ENCODE results near the gene RAMP1.

The RAMP1 gene

DNA sequence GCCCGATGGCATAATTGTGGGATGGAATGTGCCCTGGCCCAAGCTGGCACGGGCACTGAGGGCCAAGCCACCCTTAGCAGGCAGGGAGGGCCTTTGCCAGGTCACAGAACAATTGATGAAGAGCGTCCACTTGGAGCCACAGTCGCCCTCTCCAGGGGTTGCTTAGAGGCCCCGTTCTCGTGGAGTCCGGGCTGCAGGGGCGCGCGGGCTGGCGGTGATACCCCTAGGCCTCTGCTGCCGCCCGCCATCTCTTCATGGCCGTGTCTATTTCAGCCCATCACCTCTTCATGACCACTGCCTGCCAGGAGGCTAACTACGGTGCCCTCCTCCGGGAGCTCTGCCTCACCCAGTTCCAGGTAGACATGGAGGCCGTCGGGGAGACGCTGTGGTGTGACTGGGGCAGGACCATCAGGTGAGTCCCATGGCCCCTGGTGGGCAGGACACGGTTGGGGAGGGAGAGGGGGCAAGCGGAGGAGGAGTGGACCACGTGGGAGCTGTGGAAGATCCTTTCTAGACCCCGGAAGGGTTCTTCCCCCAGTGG, 17.6 kb downstream of the RAMP1 start:
- DNase-seq (ENCODE audit: low read depth) = no peak

DNA sequence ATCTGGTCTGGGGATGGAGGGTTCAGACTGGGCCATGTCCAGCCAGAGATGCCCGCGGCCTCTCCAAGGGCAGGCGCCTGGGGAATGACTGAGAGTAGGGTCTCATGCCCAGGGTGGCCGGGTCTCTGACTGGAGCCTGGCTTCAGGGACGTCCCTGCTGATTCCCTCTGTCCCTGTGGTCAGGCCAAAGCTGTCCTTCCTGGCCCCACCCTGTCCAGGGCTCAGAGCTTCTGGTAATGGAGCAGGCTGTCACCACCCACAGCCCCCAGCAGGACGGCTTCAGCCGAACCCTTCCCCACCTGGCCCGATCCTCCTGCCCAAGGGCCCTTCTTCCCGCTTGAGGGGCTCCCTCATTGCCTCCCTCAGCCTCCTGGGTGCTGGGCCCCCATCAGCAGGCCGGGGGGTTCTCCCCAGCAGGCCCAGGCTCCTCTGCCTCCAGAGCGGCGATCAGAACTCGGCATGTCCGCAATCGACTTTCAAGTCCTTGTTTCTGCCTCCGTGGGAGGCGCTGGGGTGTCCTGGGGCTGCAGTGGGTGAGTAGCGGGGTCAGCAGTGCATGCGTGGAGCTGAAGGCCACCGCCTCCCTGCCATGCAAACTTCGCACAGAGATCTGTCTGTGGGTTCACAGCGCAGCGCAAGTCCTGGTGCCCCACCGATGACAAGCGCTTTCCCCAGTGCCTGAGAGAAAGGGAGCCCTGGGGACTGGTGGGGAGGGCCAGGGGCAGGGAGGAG, 18.3 kb downstream of the RAMP1 start:
- no peak for DNase-seq (ENCODE audit: low read depth)

DNA sequence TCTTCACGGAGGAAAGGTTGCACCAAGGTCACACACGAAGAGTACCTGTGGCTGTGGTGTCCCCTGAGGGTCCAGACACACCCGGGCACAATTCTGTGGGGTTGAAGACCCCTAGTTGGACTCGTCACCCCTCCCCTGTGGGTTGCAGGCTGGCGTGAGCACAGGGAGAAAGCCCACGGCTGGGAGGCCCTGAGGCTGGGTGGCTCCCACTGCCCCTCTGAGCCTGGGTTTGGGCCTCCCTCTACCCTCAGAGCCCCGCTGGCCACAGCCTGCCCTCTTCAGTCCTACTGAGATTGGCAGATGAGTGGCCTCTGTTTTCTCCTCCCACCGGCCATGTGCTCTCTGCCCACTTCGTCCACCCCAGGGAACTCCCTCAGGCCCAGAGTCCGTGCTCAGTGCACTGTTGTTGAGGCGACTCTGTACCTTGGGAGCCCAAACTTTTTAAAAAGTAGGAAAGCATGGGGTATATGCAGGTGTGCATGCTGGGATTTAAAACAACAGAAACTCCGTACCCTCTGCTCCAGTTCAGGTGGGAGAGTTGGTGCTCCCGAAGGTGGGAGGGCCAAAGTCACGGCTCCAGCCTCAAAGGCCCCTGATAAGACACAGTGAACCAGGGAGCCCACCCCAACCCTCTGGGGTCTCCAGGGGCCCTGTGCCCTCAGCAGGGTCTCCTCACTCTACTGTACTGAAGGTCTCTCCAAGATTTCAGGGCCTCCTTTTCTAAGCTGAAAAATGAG, 19.1 kb downstream of the RAMP1 start:
- no peak for DNase-seq (ENCODE audit: low read depth)

DNA sequence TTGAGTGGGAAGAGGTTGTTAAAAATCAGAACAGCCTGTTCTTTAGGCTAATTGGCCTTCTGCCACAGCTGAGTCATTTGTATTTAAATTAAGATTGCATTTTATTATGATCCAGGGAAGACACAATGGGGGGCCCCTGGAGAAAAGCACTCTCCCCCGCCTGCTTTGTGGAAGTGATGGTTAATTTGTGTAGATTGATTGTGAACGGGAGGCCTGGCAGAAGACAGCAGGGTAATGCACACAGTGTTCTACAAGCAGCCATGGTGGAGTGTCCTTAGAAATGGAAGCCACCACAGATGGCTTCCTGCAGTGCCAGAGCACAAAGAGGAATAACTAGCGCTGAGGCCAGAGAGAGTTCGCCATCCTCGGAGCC, 19.6 kb downstream of the RAMP1 start:
- DNase-seq (ENCODE audit: low read depth) = no peak

DNA sequence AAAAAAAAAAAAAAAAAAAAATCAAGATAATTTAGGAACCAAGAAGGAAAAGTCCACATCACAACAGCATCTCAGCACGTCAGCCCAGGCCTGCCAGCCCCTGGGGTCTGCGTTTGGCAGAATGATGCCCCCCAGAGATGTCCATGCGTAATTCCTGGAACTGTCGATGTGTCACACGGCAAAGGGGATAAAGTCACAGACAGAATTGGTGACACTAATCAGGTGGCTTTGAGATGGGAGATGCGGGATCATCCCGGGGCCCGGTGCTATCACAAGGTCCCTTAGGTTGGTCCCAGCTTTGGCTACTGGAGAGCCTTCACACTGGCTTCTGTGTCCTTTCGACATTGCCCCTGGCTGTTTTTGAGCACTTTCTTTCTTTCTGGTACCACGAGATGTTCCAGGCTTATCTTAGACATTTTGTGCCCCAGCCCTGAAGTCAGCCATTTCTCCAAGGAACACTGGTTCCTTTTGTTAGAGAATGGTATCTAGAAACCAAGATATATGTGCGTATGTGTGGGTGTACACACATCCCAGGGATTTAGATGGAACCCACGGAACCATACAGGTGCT, 20.7 kb downstream of the RAMP1 start:
- DNase-seq (ENCODE audit: low read depth) = no peak

DNA sequence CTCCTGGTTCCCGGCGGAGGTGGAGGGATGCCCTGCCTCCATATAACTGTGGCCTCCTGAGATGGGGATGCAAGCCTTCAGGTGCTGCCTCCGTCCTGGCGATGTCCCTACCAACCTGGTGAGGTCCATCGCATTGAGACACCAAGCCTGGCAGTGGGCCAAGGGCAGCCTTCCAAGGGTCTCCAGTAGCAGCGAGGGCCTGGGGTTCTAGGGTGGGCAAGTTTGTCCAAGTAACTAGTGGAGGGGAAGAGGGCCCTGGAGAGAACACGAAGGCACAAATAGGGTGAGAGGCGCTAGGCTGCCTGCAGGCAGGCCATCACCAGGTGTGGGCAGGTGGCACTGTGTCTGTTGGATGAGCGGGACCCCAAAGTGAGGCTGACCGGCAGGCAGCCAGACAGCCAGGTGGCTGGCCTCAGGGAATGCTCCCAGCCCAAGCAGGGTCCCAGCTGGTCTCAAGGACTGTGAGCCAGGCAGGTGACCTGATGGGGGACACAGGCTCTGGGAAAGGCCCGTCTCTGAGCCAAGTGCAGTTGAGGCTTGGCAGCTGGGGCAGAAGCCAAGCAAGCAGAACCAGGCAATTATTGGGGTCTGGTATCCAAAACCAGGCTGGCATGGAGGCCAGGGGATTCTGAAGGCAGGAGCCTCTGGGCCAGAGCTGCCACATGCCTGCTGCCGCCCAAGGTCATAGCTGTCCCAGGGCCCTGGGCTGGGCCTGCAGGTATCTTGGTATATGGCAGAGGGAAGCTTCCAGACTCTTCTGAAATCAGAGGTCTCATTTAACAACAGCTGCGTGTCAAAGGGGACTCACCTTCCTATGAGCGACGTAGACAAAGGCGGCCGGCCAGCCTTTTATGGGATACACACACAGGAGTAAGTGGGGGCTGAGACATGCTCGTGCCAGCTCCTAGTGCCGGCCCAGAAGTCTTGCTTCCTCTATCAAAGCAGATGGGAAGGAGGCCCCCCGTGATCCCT, 23.4 kb downstream of the RAMP1 start:
- DNase-seq (ENCODE audit: low read depth) = no peak

DNA sequence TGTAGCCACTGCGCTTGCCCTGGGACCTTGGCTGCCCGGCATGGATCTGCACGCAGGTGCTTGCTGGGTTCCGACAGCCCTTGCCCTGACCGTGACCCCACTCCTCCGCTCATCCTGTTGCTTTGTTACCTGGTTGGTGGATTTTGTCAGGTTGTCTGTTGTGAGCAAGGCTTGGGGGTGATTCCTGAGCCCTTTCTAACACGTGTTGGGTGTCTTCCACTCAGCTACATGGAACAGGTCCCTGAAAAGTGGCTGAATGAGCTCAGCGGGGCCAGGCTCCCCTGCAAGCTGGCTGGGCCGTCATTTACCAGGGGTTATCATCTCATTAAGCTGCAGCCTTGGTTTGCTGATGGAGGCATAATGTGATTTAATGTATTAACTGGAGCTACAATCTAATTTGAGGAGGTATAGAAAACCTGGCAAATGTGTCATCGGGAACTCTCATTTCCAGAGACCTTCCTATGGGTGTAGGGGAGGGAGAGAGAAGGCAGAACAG, 24.6 kb downstream of the RAMP1 start:
- no peak for DNase-seq (ENCODE audit: low read depth)

DNA sequence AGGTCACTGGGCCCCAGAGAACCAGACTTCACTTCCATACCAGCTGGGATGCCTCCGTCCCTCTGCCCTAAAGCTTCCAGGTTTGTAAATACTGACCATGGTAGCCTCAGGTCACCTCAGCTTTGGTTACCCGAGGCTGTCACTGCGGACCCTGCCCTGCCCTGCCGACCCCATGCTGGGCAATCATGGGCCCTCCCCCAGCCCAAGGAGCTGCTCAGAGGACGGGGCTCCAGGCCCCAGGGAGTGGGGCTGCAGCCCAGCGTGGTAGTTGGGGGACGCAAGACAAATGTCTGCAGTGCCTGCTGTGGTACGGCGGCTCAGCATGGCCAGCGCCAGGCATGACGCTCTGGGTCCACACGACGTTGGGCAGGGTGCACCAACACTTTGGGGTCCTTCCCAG, 25.3 kb downstream of the RAMP1 start:
- DNase-seq (ENCODE audit: low read depth) = no peak

DNA sequence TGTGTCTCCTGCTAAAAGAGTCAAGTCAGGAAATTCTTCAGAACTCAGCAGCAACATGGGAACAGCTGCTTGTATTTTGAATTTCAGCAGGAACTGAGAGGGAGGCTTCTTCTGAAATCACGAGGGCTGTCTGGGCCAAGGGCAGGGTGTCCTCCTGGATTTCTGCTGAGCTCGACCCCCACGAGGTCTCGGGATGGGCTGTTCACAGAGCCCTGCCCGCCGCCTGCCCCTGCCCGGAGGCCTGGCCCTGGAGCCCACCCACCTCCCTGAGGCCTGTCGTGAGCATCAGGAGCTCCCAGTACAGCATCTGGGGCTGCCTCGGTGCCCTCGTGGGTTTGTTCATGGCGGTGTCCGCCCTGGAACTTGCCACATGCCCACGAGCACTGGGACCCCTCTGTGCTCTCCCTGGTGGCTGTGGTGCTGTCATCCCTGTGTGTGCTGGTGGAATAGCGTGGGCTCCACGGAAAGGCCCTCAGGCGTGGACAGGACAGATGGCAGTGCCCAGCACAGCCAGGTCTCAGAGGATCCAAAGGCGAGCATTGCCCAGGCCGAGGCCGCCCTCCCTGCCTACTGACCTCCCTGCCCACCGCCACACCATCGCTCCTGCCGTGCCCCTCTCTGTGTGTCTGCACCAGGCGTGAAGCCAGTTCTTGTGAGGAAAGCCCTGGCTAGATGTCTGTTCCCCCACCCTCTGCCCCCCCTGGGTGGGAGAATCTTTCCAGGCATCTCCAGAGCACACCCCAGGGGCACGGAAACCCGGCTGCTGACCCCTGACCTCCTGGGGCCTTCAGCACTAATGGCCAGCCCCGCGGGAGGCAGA, 25.9 kb downstream of the RAMP1 start:
- DNase-seq (ENCODE audit: low read depth) = no peak

DNA sequence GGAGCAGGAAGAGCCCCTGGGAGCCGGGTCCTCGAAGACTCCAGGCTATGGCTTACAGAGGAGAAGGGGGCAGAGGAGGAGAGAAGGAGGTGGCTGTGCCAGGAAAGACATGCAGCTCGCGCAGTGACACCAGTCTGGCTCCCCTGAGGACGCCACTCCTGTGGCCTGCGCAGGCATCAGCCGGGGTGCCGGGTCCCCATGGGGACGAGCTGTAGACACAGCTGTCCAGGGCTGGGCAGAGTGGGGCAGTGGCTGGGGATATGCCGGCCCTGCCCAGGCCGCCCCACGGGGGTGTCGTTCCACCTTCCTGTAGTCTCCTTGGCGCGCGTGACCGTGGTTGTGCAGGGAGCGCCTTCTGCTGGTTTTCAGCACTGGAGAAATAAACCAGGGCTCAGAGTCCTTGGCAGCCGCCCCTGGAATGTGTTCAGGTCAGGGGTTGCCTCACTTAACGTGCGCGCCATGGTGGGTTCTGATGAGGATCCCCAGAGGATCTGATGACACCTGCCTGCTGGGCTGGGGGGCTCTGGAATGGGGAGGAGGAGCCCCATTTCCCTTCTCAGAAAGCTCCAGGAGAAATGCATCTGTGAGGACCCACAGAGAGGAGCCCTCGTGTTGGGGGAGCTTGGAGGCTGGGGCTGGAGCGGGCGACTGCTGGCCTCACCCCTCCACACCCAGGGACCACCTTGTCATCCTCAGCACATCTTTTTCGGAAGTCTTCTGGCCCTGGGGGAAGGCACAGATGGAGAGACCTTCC, 26.7 kb downstream of the RAMP1 start:
- no peak for DNase-seq (ENCODE audit: low read depth)

DNA sequence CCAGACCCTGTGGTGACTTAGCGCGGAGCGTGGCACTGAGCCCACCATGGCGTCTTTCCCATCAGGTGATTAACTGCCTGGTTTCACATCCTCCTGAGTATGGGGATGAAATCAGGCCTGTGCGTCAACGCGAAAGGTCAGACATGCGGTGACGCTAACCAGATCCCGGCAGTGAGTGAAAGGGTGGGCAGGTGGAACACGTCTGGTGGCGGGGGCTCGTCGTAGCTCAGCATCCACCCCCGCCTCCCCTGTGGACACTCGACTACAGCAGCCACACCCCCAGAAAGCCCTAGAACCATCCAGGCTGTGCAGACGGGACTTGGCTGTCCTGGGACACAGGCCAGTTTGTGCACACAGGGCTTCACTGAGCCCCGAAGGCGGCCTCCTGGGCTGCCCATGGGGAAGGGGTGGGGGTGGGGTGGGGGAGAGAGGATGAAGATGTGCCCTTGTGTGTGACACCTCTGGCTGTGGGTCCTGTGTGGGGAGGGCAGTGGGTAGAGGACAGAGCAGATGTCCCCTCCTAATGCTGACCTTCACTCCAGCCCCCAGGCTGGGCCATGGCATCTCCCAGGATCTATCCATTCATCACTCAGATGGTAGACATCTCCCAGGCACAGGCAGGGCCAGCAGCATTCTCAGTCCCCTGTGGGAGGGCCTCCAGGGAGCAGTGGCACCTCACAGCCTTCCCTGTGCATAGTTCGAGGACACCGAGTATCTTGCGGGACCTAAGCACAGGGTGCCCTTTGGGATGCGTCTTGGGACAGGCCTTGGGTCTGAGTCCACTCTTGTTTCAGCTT, 27.5 kb downstream of the RAMP1 start:
- no peak for DNase-seq (ENCODE audit: low read depth)

DNA sequence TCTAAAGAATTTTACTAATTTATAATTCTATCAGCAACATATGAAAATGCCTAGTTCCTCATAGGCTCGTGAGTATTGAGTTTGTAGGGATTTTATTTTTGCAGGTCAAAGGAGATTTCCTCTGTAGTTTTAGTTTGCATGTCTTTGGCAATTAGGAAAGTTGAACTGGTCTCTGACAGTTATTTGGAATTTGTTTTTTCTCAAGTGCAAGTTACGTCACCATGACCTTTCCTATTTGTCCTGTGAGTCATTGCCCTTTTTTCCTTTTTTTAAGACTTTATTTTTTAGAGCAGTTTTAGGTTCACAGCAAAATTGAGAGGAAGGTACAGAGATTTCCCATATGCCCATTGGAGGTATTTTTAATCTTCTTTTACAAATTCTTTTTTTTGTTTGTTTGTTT, 29.0 kb downstream of the RAMP1 start:
- no peak for DNase-seq (ENCODE audit: low read depth)

DNA sequence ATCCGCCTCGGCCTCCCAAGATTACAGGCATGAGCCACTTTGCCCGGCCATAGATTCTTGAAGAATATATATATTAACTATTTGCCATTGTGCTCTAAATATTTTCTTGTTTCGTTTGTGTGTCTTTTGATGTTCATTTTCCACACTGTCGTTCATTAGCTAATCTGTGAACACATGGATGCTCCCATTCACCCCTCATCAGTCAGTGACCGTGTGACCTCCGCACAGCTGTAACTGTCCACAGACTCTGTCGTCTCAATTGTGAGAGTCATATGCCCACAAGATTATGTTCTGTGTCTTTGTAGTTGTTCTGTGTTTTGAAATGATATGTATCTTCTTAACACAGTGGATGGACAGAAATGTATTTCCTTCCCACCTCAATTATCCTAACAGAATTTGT, 29.6 kb downstream of the RAMP1 start:
- no peak for DNase-seq (ENCODE audit: low read depth)

DNA sequence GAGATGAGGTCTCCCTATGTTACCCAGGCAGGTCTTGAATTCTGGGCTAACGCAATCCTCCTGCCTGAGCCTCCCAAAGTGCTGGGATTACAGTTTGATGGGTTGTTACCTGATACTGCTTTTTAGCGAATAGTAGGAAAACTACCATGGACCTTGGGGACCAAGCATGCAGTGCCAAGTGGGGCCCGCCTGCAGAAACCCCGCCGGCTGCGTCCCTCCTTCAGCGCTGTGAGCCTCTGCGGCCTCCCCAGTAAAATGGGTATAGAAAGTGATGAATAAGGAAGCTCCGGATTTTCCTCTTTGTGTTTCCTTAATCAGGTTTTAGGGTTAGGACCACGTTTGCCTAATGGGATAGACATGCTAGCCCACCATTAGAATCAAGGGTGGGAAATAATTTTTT, 30.4 kb downstream of the RAMP1 start:
- no peak for DNase-seq (ENCODE audit: low read depth)

DNA sequence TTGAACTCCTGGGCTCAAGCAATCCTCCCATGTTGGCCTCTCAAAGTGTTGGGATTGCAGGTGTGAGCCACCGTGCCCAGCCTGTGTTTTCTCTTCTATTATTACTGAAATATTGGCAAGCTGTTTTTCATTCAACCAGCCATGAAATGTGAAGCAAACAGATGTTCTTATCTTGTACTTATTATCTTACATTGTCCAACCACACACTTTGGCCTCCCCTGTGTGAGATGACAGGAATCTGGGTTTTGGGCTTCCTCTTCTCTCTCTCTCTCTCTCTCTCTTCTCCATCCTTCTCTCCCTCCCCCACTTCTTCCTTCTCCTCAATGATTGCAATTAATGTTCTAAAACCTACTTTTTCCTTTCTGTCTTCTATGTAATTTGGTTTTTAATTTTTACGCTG, 33.1 kb downstream of the RAMP1 start:
- DNase-seq (ENCODE audit: low read depth) = no peak

DNA sequence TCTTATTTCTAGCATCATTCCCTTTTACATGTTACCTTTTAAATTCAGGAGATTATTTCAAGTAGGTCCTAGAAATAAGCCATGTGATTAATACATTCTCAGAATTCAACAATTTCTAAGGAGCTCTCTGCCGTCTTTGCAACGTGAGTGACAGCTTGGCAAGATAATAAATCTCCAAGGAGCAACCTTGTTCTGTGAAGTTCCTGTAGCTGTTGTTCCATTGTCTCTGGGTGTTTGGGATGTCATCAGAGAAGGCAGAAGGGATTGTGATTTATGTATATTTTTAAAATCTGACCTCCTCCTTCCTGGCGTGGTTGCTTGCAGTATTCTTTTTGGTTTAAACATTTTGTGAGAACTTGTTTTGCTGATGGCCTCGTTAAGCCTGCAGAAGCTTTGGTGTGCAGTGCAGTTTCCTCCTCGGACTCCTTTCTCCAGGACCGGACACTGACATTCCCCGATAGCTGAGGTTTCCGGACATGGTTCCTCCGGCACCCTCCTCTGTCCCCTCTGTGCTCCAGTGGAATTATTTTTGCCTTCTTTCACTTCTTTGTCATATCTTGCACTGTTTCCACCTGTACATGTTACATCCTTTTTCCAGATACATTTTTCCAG, 33.7 kb downstream of the RAMP1 start:
- no peak for DNase-seq (ENCODE audit: low read depth)

DNA sequence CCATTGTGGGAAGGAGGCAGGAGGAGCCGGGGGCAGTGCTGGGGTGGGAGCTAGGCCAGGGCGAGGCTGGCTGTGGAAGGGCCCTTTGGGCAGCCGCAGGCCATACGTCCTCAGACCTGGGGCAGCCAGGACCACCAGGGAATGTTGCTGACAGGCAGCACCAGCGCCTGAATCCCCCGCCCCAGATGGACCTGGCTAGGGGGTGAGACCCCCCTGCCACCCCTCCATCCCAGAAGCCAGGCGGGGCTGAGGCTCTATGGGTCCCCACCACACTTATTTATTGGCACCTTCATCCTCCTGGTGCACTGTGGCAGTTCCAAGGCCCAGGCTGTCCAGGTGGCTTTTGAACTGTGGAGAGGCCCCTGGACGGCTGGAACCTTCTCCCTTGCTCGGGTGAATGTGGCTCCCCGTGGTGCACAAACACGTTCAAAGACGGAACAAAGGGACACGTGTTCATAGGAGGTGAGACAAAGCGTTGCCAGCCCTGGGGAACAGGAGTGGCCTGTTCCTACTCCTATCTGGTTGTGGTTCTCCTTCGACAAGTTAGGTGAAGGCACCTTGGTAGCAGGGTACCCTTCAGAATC, 35.1 kb downstream of the RAMP1 start:
- no peak for DNase-seq (ENCODE audit: low read depth)

DNA sequence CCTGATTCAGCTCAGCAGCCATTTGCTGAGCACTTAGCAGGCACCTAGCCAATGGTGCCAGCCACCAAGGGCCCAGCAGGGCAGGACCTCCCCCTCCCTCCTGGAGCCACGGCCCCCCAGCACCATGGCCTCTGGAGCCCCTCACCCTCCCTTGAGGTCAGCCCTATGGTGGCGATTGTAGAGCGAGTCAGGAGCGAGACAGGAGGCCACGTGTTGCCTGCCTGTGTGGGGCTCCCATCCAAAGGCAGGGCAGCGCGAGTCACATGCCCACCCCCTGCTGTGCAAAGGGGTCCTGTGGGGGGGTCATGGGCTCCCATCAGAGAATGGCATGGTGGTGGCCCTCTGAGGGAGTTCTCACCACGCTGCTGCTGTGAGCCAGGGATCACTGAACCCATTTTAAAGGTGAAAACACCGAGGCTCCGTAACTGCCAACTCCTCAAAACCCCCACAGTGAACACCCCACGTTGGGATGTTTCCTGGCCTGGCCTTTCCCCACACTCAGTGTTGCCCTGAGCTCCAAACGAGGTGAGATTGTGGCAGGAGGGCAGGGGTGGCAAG, 35.6 kb downstream of the RAMP1 start:
- DNase-seq (ENCODE audit: low read depth) = no peak
